H1 (cell line): ENCODE results near the gene ZBTB9. TPM values are rescaled to one million over a fixed set of nuclear protein-coding genes. Genes with fewer than 3 reads are reported as not detected.

ENCODE experiments used
- KDM5A ChIP-seq: fragments of 200-600 bp; IDR thresholded peaks from 2 replicates; pipeline ENCODE4 v1.7.1; 2012; ENCODE audit warnings: mild to moderate bottlenecking, low read length, inconsistent platforms, mixed read lengths
- SIN3A ChIP-seq, 2 experiments: IDR thresholded peaks in 1 of 2; conservative IDR thresholded peaks in 1 of 2; 2 replicates each; pipeline ENCODE4 v1.6.1; 2011 to 2012; ENCODE audit warnings: low read length in 2 of 2, improper control_type of control experiment in 1 of 2, low read depth in 1 of 2, mild to moderate bottlenecking in 1 of 2
- polyA plus RNA-seq, 7 experiments: library from polyadenylated mRNA; depleted of rRNA in 3 of 7; stranded (reverse) in 5 of 7; unstranded in 2 of 7; fragments of >200 nt in 5 of 7; fragments of 200-250 nt in 2 of 7; gene quantifications; 1 replicate in 5 of 7; 2 replicates in 1 of 7; 4 replicates in 1 of 7; pipeline versions ENCODE4 v1.2.1 to v1.2.3, GENCODE V29; 2011 to 2013; ENCODE audit warnings: missing spikeins in 2 of 7, mixed read lengths in 2 of 7
- total RNA-seq: library from RNA; stranded (reverse); fragmentation: NEBNext Ultra II Directional; extraction: Animal tissue kit (Norgen Biotek cat#: 25700); gene quantifications from 2 replicates; pipeline ENCODE4 v1.2.1, GENCODE V29; 2021

The ZBTB9 gene
- total and polyA plus RNA-seq, 2 of the 8 experiments (the other 6 are each of a cell fraction or from before 2014, with no cell fraction given): 16.9 to 20.2 TPM

DNA sequence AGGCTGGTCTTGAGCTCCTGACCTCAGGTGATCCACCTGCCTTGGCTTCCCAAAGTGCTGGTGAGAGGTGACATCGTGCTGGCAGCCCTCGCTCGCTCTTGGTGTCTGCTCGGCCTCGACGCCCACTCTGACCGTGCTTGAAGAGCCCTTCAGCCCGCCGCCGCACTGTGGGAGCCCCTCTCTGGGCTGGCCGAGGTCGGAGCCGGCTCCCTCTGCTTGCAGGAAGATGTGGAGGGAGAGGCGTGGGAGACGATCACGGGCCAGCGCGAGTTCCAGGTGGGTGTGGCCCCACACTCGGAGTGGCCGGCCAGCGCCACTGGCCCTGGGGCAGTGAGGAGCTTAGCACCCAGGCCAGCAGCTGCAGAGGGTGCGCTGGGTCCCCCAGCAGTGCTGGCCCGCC is 48.1 kb downstream of the ZBTB9 start (continued):
- TF ChIP-seq SIN3A (conservative IDR thresholded peaks at IDR 0.05 in 1 of 2, IDR thresholded peaks at IDR 0.05 in 1 of 2; ENCODE audit: low read depth in 1 of 2, low read length in 2 of 2) (no peak), KDM5A (no peak)
